Stomach (tissue), 4 donors: ENCODE data around the gene ZNF732.
A peak's percentile ranks its signal among the peaks of the same experiment; 100 is the strongest.

Experiments
- POLR2A ChIP-seq, 4 donors: fragments of 450-650 bp; IDR thresholded peaks; one replicate each; pipeline ENCODE4 v1.6.1; 2016; ENCODE audit warnings: antibody characterized with exemption in 4 of 4, control low read depth in 2 of 4, mild to moderate bottlenecking in 1 of 4, moderate library complexity in 1 of 4
- TF ChIP-seq, protein P1 (sequence below), 7 experiments: fragments of 450-650 bp in 4 of 7; fragments of 200-600 bp in 3 of 7; sonication (generic) in 3 of 7; IDR thresholded peaks; one replicate each; pipeline ENCODE4 v1.5.1; 2016 to 2019; ENCODE audit warnings: antibody characterized with exemption in 7 of 7, control low read depth in 2 of 7, mild to moderate bottlenecking in 1 of 7

DNA sequence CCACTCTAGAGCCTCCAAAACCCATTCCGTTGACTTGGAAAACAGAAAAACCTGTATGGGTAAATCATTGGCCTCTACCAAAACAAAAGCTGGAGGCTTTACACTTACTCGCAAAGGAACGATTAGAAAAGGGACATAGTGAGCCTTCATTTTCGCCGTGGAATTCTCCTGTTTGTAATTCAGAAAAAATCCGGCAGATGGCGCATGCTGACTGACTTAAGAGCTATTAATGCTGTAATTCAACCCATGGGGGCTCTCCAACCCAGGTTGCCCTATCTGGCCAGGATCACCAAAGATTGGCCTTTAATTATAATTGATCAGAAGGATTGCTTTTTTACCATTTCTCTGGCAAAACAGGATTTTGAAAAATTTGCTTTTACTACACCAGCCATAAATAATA is 60.8 kb downstream of the ZNF732 start:
- no peak for TF ChIP-seq POLR2A (IDR thresholded peaks at IDR 0.05)
- TF ChIP-seq, protein P1, sequence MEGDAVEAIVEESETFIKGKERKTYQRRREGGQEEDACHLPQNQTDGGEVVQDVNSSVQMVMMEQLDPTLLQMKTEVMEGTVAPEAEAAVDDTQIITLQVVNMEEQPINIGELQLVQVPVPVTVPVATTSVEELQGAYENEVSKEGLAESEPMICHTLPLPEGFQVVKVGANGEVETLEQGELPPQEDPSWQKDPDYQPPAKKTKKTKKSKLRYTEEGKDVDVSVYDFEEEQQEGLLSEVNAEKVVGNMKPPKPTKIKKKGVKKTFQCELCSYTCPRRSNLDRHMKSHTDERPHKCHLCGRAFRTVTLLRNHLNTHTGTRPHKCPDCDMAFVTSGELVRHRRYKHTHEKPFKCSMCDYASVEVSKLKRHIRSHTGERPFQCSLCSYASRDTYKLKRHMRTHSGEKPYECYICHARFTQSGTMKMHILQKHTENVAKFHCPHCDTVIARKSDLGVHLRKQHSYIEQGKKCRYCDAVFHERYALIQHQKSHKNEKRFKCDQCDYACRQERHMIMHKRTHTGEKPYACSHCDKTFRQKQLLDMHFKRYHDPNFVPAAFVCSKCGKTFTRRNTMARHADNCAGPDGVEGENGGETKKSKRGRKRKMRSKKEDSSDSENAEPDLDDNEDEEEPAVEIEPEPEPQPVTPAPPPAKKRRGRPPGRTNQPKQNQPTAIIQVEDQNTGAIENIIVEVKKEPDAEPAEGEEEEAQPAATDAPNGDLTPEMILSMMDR (IDR thresholded peaks at IDR 0.05): peak in 5 of 7 experiments; percentile 46 to 78 (median 58)
